ENCODE measurements around the gene LDB3.

Gene LDB3

DNA sequence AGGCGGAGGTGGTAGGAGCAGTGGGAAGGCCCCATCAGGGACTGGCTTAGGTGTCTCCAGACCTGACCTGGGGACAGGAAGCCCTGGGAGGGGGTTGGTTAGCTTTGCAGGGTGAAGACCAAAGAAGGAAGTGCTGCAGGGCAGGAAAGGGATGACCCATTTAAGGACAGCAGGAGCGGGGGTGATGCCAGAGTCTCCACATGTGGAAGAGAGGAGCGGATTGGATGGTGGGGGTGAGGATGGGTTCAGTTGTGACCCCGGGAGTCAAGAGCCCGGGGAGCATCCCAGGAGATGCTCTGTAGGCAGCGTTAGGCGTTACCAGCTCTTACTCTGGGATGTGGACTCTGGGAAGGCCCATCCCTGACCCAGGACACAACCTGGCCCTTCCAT lies 3.1 kb upstream of the LDB3 start:
- no peak for DNase-seq

DNA sequence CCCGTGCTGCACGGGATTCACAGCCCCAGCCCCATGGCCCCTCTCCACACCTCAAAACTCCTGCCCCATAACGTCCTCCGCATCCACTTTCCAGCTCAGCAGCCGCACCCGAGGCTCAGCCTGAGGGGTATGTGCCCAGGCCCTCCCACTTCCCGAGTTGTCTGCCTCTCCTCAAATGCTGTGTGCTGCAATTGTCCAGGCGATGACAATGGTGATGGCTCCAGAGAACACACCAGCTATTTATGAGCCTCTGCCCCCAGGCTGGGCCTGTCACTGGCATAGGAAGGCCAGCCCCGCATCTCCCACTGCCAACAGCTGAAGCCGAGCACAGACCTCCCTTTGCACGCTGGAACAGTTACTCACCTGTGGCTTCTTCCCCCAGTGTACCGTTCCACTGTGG lies 2.4 kb upstream of the LDB3 start:
- DNase-seq = no peak

DNA sequence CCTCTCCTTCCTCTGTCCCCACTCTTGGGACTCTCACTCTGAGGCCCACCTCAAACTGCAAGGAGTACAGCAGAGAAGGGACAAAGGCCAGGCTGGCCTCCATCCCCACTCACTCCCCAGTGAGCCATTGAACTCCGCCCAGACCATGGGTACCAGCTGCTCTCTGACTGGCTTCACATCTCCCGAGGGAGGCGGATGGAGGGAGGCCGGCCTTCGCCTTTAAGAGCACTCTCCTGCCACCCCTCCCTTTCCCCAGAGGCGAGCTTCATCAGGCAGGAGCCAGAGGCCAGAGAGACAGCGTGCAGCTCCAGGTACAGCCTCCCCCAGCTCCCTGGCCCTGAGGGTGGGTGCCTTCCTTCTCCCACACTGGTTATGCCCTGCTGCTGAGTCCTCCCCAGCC lies 1.8 kb upstream of the LDB3 start:
- no peak for DNase-seq

DNA sequence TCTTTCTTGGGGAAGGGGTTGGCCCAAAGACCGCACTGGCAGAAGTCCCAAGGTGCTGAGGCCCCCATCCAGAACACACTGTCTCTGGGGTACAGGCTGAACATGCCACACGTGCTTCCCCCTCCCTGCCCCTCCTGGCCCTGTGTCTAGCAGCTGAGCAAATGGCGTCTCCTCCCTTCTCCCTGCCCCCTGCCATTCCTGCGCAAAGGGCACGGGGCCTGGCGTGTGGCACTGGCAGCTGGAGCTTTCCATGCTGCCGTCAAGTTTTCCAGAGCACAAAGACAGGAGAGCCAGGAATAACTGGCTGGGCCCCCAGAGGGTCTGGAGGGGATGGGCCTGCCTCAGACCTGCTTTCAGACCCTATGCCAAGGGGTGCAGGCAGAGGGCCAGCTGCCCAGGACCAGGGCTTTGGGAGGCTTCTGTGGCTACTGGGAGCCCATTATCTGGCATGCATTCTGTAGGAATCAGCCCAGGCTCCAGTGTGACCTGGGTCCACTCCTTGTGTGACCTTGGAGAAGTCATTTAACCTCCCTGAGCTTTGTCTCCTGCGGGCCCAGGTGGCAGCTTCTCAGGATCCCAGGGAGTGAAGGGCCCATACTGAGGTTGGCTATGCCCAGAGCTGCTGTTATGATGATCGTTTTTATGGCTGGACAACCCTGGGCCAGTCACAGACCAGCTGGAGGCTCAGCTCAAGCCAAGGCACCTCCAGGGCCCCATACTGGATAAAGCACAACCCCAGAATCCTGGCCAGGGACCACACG lies 710 bp upstream of the LDB3 start:
- no peak for DNase-seq

DNA sequence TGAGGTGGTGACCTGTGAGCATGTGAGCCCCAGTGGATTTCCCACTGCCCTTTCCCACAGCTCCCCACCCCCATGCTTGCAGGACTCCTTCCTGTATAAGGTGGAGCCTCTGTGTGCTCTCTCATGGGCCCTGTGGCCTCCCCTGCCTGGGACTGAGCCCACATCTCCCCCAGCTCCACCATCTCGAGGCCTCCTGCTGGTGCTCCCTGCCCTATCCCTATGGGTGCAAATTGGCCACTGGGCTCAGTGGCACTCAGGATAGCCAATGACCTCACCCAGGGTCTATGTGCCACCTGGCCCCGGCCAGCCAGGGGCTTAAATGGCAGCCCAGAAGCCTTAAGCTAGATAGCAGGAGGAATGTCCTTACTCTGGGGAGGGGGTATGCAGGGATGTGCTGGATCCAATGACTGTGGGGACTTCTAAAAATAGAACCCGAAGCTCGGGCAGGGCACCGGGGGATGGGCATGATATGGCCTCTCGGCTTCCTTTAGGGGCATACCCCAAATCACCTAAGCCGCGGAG lies 2.0 kb downstream of the LDB3 start:
- DNase-seq = no peak

DNA sequence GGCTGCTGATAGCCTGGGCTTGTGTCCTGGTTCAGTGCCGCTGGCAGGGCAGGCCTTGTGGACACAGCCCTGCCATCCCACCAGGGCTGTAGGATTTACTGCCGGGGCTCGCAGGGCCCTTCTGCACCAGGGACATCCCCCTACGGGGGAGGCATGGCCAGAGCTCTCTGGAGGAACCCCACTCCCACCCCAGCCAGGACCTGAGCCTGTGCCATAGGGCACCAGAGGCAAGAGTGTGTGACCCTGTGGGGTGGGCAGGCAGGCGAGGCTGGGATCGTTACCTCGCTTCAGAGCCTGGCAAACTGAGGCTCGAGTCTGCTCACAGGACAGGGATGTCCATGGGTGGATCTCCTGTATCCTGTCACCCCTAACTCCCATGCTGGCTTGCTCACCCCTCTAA lies 2.6 kb downstream of the LDB3 start:
- DNase-seq = no peak

DNA sequence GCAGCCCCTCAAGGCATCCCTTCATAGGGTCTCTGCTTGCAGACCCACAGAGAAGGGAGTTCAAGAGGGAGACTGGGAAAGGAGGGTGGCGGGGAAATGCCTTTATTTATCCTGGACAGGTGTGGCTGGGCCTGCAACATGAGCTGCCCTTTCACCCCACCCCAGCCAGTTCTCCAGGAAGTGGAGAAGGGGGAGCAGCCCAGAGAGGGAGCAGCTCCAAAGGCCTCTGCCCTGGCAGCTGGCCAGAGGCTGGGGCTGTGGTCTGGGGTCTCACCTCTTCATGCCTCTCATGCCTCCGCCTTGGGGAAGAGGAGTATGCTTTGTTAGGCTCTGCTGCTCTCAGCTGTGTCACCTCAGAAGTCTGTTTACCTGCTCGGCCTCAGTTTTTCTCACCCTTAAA lies 3.1 kb downstream of the LDB3 start:
- no peak for DNase-seq

DNA sequence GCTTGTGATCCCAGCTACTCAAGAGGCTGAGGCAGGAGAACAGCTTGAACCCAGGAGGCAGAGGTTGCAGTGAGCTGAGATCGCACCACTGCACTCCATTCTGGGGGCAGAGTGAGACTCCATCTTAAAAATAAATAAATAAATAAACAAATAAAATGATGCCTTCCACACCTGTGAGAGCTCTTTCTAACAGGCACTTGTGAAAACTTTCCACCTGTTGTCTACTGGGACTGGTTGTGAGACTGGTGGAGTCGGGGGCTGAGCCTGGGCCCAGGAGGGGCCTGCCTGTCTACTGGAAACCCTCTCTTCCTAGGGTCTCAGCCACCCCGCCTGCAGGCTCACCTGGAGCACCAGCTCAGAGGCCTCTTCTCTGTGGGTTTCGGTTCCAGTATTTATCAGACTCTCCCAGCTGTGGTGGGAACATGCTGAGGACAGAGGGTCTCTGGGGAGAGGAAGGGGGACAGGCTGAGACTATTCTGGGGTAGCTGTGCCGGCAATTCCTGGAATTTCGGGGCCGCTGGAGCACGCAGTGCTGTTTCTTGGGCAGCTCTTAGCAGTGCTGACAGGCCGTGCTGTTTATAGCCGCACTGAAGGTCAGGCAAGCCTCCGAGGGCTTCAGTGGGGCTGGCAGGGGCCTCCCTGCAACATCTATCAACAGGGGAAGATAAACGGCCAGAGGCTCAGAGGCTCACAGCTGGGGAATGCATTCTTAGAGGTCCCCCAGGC lies 3.8 kb downstream of the LDB3 start:
- DNase-seq = no peak

DNA sequence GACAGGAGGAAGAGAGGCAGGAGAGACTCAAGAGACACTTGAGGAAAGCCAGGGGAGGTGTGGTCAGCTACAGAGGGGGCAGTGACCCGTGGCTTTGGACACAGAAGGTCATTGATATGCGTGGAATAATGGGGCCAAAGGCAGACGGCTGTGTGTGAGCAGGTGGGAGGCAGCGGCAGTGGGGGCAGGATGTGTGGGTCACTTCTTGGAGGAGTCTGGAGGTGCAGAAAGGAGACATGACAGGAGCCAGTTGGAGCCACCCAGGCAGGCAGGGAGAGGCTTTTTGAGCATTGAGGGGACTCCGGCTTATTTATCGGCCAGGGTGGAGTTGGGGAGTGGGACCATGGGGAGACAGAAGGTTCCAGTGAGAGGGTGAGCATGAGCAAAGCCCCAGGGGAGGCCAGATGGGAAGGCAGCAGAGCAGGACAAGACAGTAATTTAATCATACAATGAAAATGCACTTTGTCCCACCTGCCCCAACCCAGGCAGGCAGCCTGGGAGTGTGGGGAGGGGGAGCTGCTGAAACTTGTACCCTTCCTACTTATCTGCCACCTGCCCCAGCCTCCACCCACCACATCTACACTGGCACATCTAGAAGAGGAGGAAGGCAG lies 5.0 kb downstream of the LDB3 start:
- no peak for DNase-seq

DNA sequence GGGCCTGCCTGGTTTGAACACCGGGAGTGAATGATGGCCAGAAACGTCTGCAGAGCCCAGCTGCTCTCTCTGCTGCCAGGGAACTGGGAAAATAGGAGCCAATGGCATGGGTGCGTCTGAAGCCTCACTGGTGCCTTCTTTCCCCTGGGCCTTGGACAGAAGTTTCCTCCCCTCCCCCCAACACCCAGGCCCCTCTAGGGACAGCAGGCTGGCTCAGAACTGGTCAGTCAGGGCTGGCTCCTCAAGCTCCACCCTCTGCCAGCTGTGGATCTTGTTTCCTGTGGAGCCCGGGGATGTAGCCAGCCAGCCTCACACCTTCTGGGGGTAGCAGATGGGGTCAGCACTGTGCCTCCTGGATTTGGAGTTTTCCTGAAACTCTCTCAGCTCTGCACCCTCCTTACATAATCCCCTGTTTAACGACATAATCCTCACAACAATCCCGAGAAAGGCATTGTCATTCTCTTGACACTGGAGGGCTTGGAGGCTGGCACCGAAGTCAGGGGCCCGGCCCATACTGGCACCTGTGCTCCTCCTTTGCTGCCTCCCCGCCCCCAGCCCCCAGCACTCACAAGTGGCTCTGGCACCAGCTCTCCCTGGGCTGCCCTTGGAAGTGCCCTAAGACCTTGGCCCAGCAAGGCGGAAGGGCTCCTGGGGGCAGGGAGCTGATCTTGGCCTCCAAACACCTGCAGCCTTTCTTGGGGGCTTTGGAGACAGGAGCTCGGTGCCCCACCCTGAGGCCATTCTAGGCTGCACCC lies 5.7 kb downstream of the LDB3 start:
- DNase-seq = no peak

DNA sequence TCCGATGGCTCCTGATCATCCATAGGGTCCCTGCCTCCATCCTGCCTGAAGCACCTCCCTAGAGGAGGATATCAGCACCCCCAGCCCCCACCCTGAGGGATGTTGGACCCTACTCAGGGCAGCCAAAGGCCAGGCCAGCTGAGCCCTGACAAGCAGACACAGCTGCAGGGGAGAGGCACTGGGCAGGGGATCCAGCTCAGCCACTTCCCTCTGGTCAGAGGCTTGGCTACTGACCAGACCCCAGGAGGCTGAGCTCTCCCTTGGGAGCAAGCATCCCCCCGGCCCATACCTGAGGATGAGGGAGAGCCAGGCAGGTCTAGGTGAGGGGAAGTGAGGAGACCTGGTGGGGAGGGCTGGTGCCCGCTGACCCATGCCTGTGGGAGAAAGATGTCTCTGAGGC lies 6.6 kb downstream of the LDB3 start:
- no peak for DNase-seq

DNA sequence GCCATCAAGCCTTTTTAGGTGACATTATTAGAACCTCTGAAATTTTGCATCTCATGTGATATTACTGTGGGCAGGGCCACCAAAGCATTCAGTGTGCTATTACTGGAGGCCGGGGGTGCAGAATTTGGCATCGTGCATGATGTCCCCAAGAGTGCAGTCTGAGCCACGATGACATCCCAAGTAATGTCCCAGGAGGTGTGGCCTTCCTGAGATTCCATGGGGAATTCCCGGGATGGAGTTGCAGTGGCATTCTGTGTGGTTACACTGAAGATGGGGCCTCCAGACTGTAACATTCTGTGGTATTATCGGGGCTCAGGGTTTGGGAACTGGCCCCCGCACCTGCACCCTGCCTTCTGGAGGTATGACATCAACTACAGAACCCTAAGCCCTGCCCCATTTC lies 9.1 kb downstream of the LDB3 start:
- no peak for DNase-seq

DNA sequence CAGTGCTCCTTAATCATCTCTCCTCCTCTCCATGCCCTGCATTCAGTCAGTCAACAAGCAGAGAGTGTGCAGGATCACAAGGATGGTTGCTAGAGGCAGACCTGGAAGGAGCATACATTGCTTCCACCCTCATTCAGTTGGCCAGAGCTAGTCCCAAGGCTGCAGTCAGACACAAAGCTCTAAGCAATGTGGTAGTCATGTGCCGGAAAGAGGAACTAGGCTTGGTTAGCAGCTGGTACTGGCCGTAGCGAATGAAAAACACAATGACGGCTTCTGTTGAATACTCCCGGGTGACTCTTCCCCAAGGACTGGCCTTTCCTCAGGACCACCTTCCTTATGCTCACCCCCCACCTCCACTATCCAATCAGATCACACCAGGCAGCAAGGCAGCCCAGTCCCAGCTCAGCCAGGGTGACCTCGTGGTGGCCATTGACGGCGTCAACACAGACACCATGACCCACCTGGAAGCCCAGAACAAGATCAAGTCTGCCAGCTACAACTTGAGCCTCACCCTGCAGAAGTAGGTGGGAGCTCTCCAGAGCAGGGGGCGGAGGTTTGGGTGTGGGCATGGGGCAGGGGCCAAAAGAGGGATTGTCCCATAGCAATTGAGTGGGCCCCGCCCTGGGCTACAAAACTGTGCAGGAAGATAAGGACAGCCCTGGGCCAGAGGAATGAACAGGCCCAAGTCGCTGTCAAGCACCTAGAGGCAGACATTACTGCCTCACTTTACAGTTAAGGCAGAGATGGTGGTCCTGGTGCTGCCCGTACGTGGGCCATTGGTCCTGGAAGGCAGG lies 10.9 kb downstream of the LDB3 start:
- DNase-seq = no peak

DNA sequence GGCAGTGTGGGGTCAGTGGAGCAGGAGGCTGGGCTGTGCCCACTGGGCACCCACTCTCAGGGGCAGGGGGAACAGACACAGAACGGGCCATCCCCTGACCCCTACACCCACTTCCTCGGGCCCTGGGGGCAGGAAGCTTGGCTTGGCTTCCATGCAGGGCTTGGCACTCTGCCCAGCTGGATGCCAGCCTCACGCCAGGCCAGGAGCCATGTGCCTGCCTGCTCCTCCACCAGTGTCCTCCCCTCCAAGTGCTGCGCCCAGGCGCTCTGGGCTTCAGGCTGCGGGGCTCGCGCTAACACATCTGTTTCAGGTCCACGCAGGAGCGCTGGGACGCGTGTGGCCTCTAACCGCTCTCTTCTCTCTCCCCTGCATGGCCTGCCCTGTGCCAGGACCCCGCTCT lies 12.7 kb downstream of the LDB3 start:
- no peak for DNase-seq

DNA sequence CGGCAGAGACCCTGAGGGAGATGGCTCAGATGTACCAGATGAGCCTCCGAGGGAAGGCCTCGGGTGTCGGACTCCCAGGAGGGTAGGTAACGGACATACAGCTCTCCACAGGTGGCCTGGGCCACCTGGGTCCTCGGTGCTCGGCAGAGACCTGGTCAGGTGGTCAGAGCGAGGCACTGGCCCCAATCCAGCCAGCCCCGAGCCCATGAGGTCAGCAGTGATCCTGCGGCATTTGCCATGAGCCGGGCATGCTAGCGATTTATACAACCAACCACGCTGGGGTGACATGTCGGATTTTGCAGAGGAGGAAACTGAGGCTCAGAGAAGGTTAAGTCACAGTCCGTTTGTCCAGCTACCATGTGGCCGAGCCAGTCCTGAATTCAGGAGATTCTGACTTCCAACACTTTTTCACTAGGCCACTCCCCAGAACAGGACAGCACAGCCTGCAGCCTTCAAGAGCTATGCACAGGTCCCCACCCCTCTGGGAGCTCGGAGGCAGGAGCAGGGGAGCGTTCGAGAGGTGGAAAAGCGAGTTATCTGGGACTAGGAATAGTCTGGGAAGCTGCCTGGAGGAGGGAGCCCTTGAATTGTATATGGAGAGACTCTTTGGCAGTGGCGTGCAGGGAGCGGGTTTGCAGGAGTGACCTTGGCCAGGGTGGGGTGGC lies 13.5 kb downstream of the LDB3 start:
- no peak for DNase-seq

DNA sequence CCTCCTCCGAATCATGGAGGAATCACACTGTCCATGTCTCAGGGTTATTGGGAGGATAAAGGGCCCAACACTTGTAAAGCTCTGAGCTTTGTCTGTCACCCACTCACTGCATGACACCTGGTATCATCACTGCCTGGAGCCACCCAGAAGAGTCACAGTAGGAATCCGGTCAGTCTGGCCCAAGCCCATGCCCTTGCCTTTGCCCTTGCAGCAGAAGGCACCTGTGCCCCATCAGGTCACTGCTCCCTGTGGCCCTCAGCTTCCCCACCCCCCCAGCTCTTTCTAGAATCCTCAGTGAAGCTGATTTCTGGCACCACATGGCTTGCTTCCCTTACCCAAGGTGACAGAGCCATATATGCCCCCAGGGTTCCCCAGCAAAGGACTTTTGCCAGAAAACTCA lies 14.4 kb downstream of the LDB3 start:
- DNase-seq = no peak

DNA sequence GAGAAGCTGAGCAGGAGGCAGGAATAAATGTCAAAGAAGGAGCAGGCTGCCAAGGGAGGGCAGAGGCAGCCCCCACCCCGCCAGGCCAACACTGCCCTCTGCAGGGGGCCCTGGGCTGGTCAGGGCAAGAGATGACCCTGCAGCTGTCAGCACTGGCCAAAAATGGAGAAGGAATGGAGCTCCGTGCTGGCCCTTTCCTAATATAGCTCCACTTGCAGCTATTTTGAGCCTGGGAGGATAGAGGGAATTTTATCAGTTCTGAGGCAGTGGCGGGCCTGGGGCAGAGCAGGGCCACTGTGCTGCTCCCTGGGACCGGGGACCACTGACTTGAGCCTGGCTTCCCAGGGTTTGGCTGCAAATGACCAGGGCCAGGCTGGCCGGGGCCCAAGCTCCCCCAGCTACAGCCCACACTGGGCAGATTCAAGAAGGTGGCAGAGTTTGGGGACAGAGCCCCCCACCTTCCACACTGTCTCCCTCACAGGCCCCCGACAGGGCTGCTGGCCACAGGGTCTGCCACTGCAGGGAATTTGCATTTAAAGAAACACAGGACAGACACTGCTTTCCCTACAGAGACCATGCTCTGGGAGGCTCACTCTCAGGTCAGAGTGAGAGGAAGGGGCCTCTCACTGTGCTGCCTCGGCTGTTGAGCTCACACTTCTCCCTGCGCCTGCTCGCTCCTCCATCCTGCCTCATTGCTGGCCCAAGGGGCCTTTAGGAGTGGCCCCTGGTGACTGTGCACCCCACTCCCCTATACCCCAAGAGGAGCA lies 16.2 kb downstream of the LDB3 start:
- DNase-seq = no peak

DNA sequence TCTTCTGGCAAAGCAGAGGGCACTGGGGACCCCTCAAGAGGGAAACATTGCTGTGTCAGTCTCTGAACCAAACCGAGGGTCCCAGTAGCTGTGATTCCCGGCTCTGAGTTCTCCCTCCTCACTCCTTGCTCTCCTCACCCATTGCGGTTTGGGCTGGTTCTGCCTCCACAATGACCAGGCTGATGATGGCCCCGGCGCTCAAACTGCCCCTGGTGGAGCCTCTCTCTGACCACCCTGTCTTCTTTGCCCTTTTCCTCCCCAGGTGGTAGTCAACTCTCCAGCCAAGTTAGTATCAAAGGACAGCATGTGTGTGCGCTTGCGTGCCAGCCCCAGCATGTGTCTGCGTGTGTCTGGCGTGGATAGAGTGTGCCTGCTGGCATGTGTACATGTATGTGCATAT lies 17.1 kb downstream of the LDB3 start:
- DNase-seq = no peak

DNA sequence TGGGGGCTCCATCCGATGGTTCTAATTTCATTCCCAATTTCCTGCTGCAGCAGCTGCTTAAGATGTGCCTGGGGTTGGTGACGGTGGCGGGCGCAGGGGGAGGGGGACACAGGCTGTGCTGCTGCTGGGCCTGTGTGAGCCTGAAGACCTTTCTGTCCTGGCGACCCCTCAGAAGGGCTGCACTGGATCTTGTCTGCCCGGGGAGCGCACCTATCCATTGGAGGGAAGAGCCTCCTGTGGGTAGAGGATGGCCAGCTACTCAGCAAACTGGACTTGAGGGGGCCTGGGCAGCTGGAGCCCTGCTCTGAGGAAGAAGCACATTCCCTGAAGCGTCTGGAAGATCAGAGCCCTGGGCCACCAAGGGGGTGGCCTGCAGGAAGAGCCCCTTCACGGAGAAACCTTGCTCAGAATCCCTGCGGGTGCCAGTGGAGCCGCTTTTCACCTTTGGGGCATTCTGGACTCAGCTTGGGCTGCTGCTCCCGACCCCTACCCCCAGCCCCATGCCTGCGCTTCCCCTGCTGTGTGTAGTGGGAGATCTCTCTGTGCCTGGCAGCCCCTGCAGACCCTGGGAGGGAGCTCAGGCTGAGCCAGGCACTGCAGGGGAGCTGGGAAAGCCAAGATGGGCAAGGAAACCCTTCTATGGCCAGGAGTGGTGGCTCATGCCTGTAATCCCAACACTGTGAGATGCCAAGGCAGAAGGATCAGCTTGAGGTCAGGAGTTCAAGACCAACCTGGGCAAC lies 17.8 kb downstream of the LDB3 start:
- DNase-seq = no peak

DNA sequence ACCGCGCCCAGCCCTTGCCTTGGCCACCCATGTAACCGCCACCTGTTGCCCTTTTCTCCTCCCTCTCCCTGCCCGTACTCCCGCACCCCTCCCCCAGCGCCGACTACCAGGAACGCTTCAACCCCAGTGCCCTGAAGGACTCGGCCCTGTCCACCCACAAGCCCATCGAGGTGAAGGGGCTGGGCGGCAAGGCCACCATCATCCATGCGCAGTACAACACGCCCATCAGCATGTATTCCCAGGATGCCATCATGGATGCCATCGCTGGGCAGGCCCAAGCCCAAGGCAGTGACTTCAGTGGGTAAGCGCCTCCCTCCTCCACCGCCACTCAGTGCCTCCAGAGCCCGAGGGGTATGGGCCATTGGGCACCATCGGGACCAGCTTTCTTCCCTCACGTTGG lies 18.7 kb downstream of the LDB3 start:
- DNase-seq = no peak
